GM19438 (cell line): ENCODE results near the gene FHIP1B.

ENCODE experiments used
- ATAC-seq: cut with Tn5 transposase; IDR thresholded peaks from one replicate; pipeline ENCODE4 v1.9.1; 2021; ENCODE audit warnings: low read depth; ENCODE audit not compliant: unreplicated experiment

FHIP1B gene

GRCh38 chr11:6240781-6241180 is 6.3 kb upstream of the FHIP1B start:
- ATAC-seq, result no peak

GRCh38 chr11:6240139-6240538 is 5.7 kb upstream of the FHIP1B start:
- ATAC-seq, result no peak

- ATAC-seq, result no peak
These were observed 4.5 kb upstream of the FHIP1B start, which contains the start of gene CNGA4 for GRCh38 chr11:6238902-6239301. TSS of gene CNGA4 (plus strand) at chr11:6239089. CDS start at chr11:6239207, 118 bp downstream.

GRCh38 chr11:6237761-6238302 is 3.4 kb upstream of the FHIP1B start:
- ATAC-seq, result no peak

- ATAC-seq, result no peak
These were observed 2.8 kb upstream of the FHIP1B start for GRCh38 chr11:6237266-6237665.

GRCh38 chr11:6233984-6234386 is 451 bp downstream of the FHIP1B start:
- ATAC-seq, result no peak

- no peak for ATAC-seq
These were observed 1.5 kb downstream of the FHIP1B start for GRCh38 chr11:6232899-6233298.

GRCh38 chr11:6229911-6230310 is 4.5 kb downstream of the FHIP1B start:
- ATAC-seq, result no peak

GRCh38 chr11:6228520-6228919 is 5.9 kb downstream of the FHIP1B start:
- no peak for ATAC-seq

- no peak for ATAC-seq
These were observed 8.5 kb downstream of the FHIP1B start for GRCh38 chr11:6225896-6226295.

GRCh38 chr11:6225024-6225423 is 9.4 kb downstream of the FHIP1B start:
- no peak for ATAC-seq

GRCh38 chr11:6224421-6224820 is 10.0 kb downstream of the FHIP1B start:
- no peak for ATAC-seq

GRCh38 chr11:6223854-6224253 is 10.6 kb downstream of the FHIP1B start:
- ATAC-seq, result no peak

GRCh38 chr11:6219359-6219758 is 15.1 kb downstream of the FHIP1B start:
- ATAC-seq, result no peak

- no peak for ATAC-seq
These were observed 16.7 kb downstream of the FHIP1B start for GRCh38 chr11:6217722-6218121.

GRCh38 chr11:6216501-6216900 is 17.9 kb downstream of the FHIP1B start:
- no peak for ATAC-seq

GRCh38 chr11:6214530-6214929 is 19.9 kb downstream of the FHIP1B start:
- no peak for ATAC-seq

- no peak for ATAC-seq
These were observed 24.0 kb downstream of the FHIP1B start for GRCh38 chr11:6210274-6210955.

- ATAC-seq, result no peak
These were observed 24.6 kb downstream of the FHIP1B start for GRCh38 chr11:6209801-6210200.

- ATAC-seq, result no peak
These were observed 27.8 kb downstream of the FHIP1B start for GRCh38 chr11:6206456-6207180.

GRCh38 chr11:6205366-6205765 is 29.1 kb downstream of the FHIP1B start, which contains the start of gene C11orf42:
TSS of gene C11orf42 (plus strand) at chr11:6205557. CDS start at chr11:6205616, 59 bp downstream.
- no peak for ATAC-seq

- no peak for ATAC-seq
These were observed 29.7 kb downstream of the FHIP1B start for GRCh38 chr11:6204706-6205105.
